ENCODE measurements around the gene PALLD.
"Not testable (repeated sequence)": the region's sequence is repeated elsewhere in the genome, so short reads cannot be mapped to it uniquely, and the experiment has no call there.

PALLD gene

GRCh38 chr4:168503652-168504362 lies 7.0 kb downstream of the PALLD start:
- in situ Hi-C loops (cut with HindIII; ENCODE audit: low pct_unique_long_range_greater_than_20kb, low sequenced_read_pairs) = no loop called here
- TF ChIP-seq JUND (IDR thresholded peaks at IDR 0.05; ENCODE audit: low read depth) = no peak
- DNase-seq (ENCODE audit: low read depth in 1 of 2, low spot score in 1 of 2) = no peak

GRCh38 chr4:168504526-168504925 lies 7.7 kb downstream of the PALLD start:
- TF ChIP-seq JUND (IDR thresholded peaks at IDR 0.05; ENCODE audit: low read depth) = no peak
- no peak for DNase-seq (ENCODE audit: low read depth in 1 of 2, low spot score in 1 of 2)
- in situ Hi-C loops (cut with HindIII; ENCODE audit: low pct_unique_long_range_greater_than_20kb, low sequenced_read_pairs) = no loop called here

- in situ Hi-C loops (cut with HindIII; ENCODE audit: low pct_unique_long_range_greater_than_20kb, low sequenced_read_pairs) = no loop called here
- no peak for DNase-seq (ENCODE audit: low read depth in 1 of 2, low spot score in 1 of 2)
- TF ChIP-seq JUND (IDR thresholded peaks at IDR 0.05; ENCODE audit: low read depth) = no peak
These were observed 9.2 kb downstream of the PALLD start for GRCh38 chr4:168506014-168506413.

DNA sequence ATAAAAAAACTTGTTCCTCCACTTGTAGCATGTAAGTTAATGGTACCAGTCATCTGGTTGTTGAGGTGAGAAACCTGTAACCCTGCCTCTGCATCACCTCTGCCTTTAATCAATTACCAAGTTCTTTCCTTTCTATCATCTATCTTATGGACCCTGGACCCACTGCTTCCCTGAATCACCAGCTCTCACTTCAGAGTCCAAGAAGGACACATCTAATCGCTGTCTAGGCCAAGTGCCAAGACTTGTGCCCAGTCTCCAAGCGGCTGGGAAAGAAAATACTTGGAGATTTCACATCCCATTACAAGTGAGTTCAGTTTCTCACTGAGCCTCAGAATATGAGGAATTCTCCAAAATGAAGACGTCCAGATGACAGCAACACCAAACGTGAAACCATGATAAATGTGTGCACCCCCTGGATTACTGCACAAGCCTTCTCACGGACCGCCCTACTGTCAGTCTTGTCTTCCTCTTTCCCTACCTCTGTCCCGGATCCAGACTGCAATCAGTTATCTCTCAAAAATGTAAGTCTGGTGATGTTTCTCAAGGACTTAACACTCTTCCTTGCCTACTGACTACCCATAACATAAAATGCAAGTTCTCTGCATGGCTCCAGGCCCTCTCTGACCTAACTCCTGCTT lies 10.4 kb downstream of the PALLD start:
- TF ChIP-seq JUND (IDR thresholded peaks at IDR 0.05; ENCODE audit: low read depth) = no peak
- no peak for DNase-seq (ENCODE audit: low read depth in 1 of 2, low spot score in 1 of 2)
- in situ Hi-C loops (cut with HindIII; ENCODE audit: low pct_unique_long_range_greater_than_20kb, low sequenced_read_pairs) = no loop called here

DNA sequence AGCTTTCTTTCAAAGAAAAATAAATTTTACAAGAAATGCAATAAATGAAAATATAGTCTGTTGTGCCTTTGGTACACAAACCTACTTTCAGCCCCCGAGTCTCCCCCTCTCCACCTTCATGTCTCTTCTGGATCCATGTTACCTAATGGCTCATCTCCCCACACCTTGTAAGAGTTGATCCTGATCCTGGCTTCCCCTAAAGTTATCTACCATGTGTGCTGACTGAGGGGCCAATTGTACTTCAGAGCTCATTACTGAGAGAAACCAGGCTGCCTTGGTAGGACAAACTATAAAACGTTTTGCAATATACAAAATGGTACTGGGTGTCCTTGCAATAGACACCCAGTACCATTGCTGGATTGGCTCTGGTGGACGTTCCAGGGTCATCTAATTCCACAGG lies 11.8 kb downstream of the PALLD start:
- DNase-seq (ENCODE audit: low read depth in 1 of 2, low spot score in 1 of 2) = no peak
- TF ChIP-seq JUND (IDR thresholded peaks at IDR 0.05; ENCODE audit: low read depth) = no peak
- in situ Hi-C loops (cut with HindIII; ENCODE audit: low pct_unique_long_range_greater_than_20kb, low sequenced_read_pairs) = no loop called here

DNA sequence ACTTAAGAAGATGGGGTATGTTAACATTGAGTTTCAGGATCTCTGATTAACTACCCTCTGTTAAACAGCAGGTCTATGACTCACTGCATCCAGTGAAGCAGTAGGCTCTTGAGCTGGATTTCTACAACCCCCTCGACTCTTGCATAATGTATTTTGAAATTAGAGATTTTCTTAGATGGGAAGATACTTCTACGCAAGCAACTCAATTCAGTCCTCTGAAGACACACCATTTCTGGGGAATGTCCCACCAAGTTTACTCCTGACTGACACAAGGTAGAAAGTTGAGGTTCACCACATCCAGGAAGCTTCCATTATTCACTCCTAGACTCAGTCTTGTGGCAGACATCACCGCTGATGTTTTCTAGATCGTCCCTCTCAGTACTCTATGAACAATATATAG lies 12.9 kb downstream of the PALLD start:
- in situ Hi-C loops (cut with HindIII; ENCODE audit: low pct_unique_long_range_greater_than_20kb, low sequenced_read_pairs) = no loop called here
- DNase-seq (ENCODE audit: low read depth in 1 of 2, low spot score in 1 of 2) = no peak
- TF ChIP-seq JUND (IDR thresholded peaks at IDR 0.05; ENCODE audit: low read depth) = no peak

DNA sequence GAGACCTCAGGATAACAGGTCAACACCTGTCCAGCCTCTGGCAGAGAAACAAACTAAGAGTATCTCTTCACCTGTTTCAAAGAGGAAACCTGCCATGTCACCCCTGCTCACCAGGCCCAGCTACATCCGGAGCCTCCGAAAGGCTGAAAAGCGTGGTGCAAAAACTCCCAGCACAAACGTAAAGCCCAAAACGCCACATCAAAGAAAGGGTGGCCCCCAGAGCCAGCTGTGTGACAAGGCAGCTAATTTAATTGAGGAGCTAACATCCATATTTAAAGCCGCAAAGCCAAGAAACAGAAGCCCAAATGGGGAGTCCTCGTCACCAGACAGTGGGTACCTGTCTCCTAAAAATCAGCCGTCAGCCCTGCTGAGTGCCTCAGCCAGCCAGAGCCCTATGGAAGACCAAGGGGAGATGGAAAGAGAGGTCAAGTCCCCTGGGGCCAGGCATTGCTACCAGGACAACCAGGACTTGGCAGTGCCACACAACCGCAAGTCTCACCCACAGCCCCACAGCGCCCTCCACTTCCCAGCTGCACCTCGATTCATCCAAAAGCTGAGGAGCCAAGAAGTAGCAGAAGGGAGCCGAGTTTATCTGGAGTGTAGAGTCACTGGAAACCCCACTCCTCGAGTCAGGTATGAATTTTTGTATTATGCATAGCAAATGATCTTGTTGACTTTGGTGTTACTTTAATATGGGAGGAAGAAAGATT lies 15.1 kb downstream of the PALLD start:
- in situ Hi-C loops (cut with HindIII; ENCODE audit: low pct_unique_long_range_greater_than_20kb, low sequenced_read_pairs) = no loop called here
- no peak for TF ChIP-seq JUND (IDR thresholded peaks at IDR 0.05; ENCODE audit: low read depth)
- DNase-seq (ENCODE audit: low read depth in 1 of 2, low spot score in 1 of 2) = no peak

DNA sequence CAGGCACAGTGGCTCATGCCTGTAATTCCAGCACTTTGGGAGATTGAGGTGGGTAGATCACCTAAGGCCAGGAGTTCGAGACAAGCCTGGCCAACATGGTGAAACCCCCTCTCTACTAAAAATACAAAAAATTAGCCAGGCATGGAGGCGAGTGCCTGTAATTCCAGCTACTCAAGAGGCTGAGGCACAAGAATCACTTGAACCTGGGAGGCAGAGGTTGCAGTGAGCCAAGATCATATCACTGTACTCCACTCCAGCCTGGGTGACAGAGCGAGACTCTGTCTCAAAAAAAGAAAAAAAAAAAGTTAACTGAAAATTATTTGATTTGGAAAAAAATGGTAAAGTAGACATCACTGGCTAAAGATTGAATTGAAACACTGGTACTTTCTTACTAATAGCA lies 17.0 kb downstream of the PALLD start:
- DNase-seq (ENCODE audit: low read depth in 1 of 2, low spot score in 1 of 2); in situ Hi-C loops (cut with HindIII; ENCODE audit: low pct_unique_long_range_greater_than_20kb, low sequenced_read_pairs): not testable (repeated sequence)

GRCh38 chr4:168514249-168514852 lies 17.5 kb downstream of the PALLD start:
- peak in 1 of 2 experiments; percentile 40 for DNase-seq (ENCODE audit: low read depth in 1 of 2, low spot score in 1 of 2)

GRCh38 chr4:168515222-168516011 lies 18.6 kb downstream of the PALLD start:
- TF ChIP-seq JUND (IDR thresholded peaks at IDR 0.05; ENCODE audit: low read depth) = no peak
- DNase-seq (ENCODE audit: low read depth in 1 of 2, low spot score in 1 of 2) = peak in 1 of 2 experiments; percentile 33
- in situ Hi-C loops (cut with HindIII; ENCODE audit: low pct_unique_long_range_greater_than_20kb, low sequenced_read_pairs) = no loop called here

More at GRCh38 chr4:168514249-168514852, 17.5 kb downstream of the PALLD start:
- in situ Hi-C loops (cut with HindIII; ENCODE audit: low pct_unique_long_range_greater_than_20kb, low sequenced_read_pairs) = no loop called here
- no peak for TF ChIP-seq JUND (IDR thresholded peaks at IDR 0.05; ENCODE audit: low read depth)

- no peak for DNase-seq (ENCODE audit: low read depth in 1 of 2, low spot score in 1 of 2)
- in situ Hi-C loops (cut with HindIII; ENCODE audit: low pct_unique_long_range_greater_than_20kb, low sequenced_read_pairs) = no loop called here
- no peak for TF ChIP-seq JUND (IDR thresholded peaks at IDR 0.05; ENCODE audit: low read depth)
These were observed 20.0 kb downstream of the PALLD start for GRCh38 chr4:168516841-168517240.

DNA sequence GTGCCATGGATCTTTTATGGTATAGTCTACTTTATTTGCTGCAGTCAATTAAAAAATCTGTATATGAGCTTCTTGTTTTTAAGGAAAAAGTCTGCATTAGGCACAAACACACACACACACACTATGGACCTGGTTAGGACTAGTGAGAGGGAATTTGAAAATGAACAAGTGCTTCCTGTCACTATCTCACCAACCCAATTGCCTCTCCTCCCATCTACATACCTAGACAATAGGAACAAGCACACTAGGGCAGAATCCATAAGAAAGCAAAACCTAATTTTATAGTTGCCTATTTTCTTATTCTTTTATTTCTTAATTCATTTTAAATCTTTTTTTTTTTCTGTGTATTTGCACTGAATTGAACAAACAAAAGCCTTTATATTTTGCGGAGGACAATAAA lies 22.7 kb downstream of the PALLD start:
- no peak for TF ChIP-seq JUND (IDR thresholded peaks at IDR 0.05; ENCODE audit: low read depth)
- in situ Hi-C loops (cut with HindIII; ENCODE audit: low pct_unique_long_range_greater_than_20kb, low sequenced_read_pairs) = no loop called here
- DNase-seq (ENCODE audit: low read depth in 1 of 2, low spot score in 1 of 2) = no peak
